ENCODE results near the gene RAD21L1.

RAD21L1 gene

DNA sequence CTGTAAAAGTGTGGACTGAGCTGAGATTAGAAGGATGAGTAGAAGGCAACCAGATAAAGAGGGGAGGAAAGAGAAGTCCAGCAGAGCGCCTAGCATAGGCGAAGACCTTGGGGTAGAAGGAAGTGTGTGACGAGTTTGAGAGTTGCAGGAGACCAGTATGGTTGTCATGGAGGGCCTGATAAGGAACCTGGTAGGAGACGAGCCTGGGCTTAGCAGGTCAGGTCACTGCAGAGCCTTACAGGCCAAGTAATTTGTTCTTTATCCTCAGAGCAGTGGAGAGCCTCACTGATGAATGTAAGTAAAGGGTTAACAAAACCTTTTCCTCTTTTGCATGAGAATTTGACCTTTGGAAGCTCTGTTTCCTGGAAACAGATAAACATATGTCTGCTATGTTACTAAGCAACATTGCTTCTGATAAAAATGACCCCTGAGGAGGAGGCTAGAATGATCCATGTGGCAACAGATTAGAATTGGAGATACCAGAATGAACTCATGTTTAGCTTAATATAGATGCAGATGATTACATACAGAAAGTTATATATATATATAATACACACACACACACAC is 38.2 kb upstream of the RAD21L1 start:
- ChIA-PET CTCF (interaction anchor here (1.1 to 1.5 kb wide), 2 partner anchors 10 to 79 kb away, joined by 3 to 9 read pairs; no protein-coding TSS in a partner anchor), POLR2A (no interaction called here)
- no peak for TF ChIP-seq CTCF (IDR thresholded peaks at IDR 0.05; ENCODE audit: insufficient read depth, low read length, missing control alignments)
- DNase-seq (ENCODE audit: low read depth, low spot score), result no peak
- no peak overlapping the region for H3K4me3 ChIP-seq (ENCODE audit: low read depth, low read length)

GRCh38 chr20:1188347-1188746 is 37.5 kb upstream of the RAD21L1 start:
- POLR2A ChIA-PET, result no interaction called here
- CTCF ChIA-PET, result interaction anchor here (0.8 to 1.5 kb wide), 2 partner anchors 10 to 19 kb away, joined by 3 to 9 read pairs; no protein-coding TSS in a partner anchor
- H3K4me3 ChIP-seq (ENCODE audit: low read depth, low read length), result no peak overlapping the region
- no peak for DNase-seq (ENCODE audit: low read depth, low spot score)
- TF ChIP-seq CTCF (IDR thresholded peaks at IDR 0.05; ENCODE audit: insufficient read depth, low read length, missing control alignments), result no peak

GRCh38 chr20:1189827-1190226 is 36.0 kb upstream of the RAD21L1 start:
- DNase-seq (ENCODE audit: low read depth, low spot score), result no peak
- POLR2A ChIA-PET, result no interaction called here
- TF ChIP-seq CTCF (IDR thresholded peaks at IDR 0.05; ENCODE audit: insufficient read depth, low read length, missing control alignments), result no peak
- no peak overlapping the region for H3K4me3 ChIP-seq (ENCODE audit: low read depth, low read length)
- CTCF ChIA-PET, result no interaction called here

GRCh38 chr20:1190847-1191246 is 35.0 kb upstream of the RAD21L1 start:
- ChIA-PET CTCF (interaction anchor here (0.9 kb wide), 1 partner anchor 22 kb away, joined by 3 read pairs; no protein-coding TSS in a partner anchor), POLR2A (no interaction called here)
- DNase-seq (ENCODE audit: low read depth, low spot score), result no peak

DNA sequence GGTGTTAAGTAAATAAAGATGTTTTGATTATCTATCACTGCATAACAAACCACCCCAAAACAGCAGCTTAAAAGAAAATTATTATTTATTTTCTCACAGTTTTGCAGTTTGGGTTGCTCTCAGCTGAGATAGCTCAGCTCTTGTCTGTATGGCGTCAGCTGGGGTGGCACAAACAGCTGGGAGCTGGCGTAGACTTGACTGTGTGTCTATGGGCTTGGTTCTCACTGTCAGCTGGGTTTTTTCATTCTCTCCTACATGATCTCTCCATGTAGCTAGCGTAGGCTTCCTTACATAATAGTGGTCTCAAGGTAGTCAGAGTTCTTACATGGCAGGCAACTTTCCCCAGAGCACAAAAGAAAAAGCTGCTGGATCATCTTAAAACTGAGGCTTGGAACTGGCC is 34.5 kb upstream of the RAD21L1 start:
- no peak for TF ChIP-seq CTCF (IDR thresholded peaks at IDR 0.05; ENCODE audit: insufficient read depth, low read length, missing control alignments)
- no peak for DNase-seq (ENCODE audit: low read depth, low spot score)
- CTCF ChIA-PET, result interaction anchor here (0.9 kb wide), 1 partner anchor 22 kb away, joined by 3 read pairs; no protein-coding TSS in a partner anchor
- H3K4me3 ChIP-seq (ENCODE audit: low read depth, low read length), result no peak overlapping the region
- POLR2A ChIA-PET, result no interaction called here

More at GRCh38 chr20:1190847-1191246, 35.0 kb upstream of the RAD21L1 start:
- H3K4me3 ChIP-seq (ENCODE audit: low read depth, low read length), result no peak overlapping the region
- TF ChIP-seq CTCF (IDR thresholded peaks at IDR 0.05; ENCODE audit: insufficient read depth, low read length, missing control alignments), result no peak

DNA sequence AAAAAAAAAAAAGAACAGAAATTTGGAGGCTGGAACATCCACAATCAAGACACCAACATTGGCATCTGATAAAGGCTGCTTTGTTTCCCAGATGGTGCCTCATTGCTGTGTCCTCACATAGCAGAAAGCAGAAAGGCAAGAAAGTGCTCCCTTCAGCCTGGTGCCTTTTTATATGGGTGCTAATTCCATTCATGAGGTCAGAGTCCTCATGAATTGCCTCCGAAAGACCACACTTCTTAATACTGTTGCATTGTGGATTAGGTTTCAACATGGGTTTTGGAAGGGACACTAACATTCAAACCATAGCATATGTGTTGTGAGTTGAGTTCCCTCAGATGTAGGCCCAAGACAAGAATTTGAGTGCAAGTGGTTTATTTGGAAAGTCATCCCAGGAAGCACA is 30.6 kb upstream of the RAD21L1 start:
- no peak overlapping the region for H3K4me3 ChIP-seq (ENCODE audit: low read depth, low read length)
- ChIA-PET CTCF (no interaction called here), POLR2A (no interaction called here)
- no peak for TF ChIP-seq CTCF (IDR thresholded peaks at IDR 0.05; ENCODE audit: insufficient read depth, low read length, missing control alignments)
- no peak for DNase-seq (ENCODE audit: low read depth, low spot score)

Measured in AG04449 (cell line).